ENCODE results near the gene TEDC2.

TEDC2 gene

DNA sequence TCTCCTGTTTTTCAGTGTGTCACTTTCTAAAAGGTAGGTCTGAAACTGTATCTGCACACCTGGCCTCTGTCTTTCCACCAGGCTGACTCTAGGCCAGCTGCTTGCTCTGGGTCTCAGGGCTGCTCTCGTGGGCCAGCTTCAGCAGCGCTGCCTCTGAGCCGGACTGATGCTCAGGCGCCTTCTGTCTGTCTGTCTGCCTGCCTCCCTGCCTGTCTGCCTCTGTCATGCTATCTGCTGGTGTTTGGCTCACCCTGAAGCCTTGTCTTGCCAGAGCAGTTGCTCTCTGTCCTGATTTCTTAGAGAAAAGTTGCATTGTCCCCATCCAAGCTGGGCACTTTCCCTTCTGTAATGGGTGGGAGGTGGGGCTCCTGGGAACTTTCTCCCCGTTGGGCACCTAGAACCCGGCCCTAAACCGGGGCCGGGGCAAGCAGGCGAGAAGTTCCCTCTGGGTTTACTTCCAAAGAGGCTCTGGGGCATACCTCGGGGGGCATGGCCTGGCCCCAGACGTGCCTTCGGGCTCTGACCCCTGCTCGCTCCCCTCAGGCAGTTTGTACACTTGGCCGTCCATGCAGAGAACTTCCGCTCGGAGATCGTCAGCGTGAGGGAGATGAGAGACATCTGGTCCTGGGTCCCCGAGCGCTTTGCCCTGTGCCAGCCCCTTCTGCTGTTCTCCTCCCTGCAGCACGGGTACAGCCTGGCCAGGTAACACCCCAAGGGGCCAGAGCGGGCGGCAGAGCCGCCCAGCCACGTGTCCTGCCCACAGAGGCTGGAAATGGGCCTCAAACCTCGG lies 38.0 kb downstream of the TEDC2 start:
- no peak for DNase-seq

DNA sequence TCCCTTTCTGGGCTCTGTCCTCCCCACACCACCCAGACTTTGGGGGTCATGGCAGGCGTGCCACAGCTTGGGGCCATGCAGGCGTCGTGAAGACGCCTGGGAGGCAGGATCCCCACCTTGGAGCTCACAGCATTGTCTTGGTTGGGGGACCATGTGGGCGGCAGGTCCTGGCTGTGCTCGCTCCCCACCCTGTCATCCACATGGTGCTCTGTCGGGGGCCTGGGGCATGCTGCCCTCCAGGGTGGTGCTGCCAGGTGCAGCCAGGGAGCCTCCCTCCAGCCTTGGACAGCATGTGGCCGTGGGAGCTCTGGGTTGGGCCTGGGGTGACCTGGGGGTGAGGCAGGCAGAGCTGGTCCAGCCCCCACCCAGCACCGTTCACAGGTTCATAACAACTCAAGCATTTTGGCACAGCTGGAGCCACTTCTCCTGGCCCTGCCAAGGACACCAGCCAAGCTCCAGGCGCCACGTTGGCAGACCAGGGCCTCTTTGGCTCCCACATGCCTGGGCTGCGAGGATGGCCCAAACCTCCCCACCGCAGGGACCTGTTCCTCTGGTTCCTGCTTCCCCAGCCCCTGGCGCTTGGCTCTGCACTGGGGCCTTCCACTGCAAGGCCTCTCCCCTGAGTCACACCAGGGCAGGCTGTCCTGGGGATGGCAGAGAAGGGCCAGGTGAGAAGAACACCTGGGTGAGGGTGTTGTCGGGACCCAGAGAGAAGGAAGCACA lies 38.8 kb downstream of the TEDC2 start:
- no peak for DNase-seq

DNA sequence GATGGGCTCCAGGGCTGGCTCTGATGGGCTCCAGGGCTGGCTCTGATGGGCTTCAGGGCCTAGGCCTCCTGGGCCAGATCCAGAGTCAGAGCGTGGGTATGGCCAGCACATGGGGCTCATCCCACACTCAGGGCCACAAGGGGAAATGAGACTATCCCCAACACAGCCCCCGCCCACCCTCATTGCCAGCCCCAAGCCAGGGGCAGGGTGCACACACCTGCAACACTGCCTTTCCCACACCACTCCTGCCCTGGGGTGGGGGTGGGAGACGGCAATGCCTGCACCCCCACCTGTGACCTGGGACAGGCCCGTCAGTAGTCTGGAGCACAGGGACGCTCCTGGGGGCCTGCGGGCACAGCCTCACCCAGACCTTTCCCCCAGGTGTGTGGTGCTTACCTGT lies 39.5 kb downstream of the TEDC2 start:
- DNase-seq = no peak

DNA sequence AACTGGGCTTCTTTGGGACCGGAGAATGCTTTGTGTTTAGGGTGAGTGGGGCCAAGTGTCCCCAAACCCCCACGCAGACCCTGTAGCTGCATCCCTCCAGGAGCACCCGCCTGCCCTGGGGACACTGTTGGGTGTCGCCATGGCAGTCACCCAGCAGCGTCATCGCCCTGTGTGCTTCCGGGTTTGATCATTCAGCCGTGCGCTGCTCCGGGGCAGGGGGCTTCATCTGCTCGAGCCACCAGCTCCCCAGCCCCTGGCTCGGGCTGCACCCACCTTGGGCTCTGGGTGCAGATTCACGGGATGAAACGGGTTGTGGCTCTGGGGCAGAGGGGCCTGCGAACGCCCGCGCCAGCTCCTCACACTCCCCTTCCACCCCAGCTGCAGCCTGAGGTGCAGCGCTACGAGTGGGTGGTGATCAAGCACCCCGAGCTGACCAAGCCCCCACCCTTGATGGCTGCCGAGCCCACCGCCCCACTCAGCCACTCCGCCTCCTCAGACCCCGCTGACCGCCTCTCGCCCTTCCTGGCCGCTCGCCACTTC lies 40.1 kb downstream of the TEDC2 start:
- DNase-seq = no peak

DNA sequence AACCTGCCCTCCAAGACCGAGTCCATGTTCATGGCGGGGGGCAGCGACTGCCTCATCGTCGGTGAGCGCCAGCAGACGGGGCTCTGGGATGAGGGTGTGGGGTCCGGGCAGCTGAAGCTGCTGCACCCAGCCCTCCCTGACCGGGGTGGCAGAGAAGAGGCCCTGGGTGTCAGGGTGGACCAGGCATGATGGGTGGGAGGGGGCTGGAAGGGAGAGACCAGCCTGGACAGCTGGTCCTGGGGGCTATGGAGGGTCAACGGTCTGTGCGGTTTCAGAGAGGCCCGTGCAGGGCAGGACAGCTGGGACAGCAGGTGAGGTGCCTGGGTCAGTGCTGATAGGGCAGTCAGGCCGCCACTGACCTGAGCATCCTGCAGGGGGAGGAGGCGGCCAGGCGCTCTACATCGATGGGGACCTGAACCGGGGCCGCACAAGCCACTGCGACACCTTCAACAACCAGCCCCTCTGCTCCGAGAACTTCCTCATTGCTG lies 40.6 kb downstream of the TEDC2 start:
- DNase-seq = no peak

DNA sequence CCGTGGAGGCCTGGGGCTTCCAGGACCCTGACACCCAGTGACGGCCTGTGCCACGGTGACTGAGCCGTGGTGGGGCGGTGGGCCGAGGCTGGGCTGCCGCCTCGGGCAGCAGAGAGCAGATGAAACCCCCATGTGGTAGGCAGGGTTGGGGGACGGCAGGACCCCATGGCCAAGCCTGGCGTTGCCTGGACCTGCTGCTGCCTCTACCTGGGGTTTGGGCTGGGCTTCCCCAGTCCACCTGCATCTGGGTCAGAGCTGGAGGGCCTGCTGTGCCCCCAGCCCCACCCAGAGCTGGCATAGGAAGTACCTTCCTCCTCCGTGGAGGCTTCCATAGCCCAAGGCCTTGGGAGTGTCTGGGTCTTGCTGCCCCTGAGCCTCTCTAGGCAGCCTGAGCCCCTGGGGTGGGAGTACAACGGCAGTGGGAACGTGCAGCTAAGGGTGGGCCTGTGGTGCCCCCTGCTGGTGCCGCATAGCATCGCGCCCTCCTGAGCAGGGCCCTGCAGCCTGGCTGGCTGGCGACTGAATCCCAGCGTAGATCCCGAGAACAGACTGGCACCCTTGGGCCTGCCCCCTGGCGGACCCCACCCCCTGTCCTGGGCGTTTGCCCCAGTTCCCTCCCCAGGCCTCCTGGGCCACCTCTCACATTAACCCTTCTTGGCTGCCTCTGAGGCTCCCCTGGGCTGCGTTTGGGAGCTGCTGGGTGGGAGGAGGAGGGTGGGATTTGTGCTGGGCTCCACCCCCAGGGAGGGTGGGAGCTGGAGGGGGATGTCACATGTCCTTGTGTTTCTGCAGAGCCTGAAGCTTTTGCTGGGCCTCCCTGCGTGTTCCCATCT lies 41.2 kb downstream of the TEDC2 start:
- peak; percentile 78 to 86 for DNase-seq

DNA sequence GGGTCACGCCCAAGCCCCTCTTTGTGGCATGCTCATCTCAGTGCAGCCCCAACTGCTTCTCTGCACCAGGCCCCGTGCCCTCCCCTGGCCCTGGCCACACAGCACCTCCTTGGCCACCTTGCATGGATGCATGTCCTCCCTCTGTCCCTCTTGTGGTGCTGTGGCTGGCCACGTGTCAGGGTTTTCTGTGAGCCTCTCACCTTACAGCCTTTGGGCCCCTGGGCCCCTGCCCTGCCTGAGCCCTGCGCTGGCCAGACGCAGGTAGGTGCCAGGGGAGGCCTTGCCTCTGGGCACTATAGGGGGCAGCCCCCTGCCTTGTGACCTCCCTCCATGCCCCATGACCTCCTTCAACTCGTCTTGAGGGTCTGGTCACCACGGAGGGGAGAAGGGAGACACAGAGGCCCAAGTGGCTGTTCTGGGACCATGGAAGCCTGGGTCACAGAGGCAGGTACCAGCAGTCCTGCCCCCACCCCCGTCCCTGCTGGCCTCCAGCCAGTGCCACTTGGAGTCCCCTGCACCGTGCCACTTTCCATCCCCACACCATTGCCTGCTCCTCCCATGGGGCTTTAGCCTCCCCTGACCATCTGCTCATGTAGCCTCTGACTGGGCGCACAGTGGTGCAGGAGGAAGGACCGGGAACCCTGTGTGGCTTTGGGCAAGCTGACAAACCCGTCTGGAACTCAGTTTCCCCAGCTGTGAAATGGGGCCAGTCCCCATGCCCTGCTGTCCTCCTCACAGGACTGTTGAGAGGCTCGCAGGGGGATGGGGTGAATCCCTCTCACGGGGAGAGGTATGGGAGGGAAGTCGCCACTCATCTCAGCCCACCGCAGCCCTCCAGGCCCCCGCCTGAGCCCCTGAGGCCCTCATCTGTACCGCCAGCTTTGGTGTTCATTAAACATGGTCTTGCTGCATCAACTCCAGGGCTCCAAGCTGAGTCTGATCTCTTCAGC lies 42.3 kb downstream of the TEDC2 start:
- no peak for DNase-seq

DNA sequence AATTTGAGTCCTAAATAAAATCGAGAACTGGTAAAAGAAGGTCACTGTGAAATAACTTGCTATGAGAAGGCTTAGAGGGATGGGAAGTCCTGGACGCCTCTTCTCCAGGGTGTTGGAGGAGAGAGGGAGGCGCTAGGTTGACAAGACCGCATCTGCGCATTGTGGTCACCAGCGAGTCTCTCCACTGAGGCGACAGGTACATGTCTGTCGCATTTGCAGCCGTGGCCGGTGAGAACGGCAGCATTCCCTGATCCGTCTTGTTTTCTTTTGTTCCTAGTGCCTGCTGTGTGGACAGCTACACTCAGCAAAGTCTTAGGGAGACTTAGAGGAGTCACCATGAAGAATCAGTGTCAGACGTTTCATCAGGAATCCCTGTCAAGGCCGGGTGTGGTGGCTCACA lies 45.8 kb downstream of the TEDC2 start:
- no peak for DNase-seq

DNA sequence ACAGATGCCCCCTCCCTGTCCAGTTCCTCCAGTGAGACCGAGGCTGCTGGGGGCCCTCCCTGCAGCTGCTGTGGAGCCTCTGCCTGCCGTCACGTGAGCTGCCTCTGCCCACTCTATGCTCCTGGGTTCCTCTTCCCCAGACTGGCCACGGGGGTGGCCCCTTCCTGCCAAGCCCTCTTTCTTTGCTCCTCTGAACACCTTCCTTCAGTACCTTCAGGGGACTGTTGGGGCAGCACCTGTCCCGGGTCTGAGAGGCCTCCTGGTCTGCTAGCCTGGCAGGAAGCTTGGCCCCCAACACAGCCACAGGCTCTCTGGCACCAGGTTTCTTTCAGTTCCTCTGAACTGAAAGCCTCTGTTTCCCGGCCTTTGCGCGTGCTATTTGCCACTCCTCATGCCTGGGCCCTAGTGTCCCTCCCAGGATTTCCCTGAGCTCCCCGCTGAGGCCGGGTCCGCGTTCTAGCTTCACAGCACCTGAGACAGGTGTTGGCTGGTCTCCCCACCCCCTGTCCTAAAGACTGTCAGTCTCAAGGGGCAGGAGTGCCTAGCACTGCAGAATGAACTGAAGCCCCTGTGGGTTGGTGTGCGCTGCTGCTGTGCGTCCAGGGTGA lies 47.2 kb downstream of the TEDC2 start:
- no peak for DNase-seq

DNA sequence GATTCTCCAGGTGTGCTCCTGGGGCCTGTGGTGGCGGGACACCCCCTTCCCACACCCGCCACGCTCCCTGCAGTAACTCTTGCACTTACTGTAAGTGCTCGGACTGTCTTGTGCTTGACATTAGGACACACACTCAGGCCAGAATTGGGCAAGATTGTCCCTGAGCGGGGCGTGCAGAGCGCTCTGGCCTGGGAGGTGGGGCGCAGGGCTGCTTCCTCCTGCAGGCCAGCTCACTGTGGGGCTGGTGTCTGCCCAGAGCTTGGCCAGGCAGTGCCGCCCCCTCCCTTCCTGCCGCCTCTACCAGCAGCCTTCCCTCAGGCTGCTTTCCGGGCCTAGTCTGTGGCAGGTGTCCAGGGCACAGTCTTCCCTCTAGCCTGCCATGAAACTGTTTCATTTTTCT lies 47.8 kb downstream of the TEDC2 start:
- DNase-seq = no peak

DNA sequence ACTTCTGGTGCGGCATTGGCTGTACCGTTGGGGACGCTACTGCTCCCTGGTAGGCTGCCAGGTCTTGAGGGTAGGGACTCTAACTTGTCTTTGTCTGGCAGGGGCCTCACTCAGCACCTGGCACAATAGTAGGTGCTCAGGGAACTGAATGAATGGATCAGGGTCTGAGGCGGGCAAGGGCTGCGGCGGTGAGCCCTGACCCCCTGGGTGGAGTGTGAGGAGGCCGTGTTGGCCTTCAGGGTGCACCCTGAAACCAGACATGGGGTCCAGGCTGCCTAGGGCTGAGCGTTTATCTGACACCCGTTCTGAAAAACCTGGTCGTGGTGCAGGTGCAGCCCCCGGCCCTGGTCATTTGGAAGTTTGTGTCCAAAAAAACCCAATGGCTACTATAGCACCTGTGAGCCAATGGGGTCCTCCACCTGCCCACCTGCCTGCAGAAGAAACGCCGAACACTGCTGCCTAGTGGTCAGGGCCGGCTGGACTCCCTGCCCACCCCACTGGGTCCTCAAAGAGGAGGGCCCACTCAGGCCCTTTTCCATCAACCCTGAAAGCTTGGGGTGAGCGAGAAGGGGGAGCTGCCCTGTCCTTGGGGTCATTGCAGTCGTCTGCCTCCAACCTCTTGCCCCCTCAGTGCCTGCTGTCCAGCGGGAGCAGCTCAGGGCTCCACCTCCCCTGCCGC lies 49.0 kb downstream of the TEDC2 start:
- DNase-seq = no peak

DNA sequence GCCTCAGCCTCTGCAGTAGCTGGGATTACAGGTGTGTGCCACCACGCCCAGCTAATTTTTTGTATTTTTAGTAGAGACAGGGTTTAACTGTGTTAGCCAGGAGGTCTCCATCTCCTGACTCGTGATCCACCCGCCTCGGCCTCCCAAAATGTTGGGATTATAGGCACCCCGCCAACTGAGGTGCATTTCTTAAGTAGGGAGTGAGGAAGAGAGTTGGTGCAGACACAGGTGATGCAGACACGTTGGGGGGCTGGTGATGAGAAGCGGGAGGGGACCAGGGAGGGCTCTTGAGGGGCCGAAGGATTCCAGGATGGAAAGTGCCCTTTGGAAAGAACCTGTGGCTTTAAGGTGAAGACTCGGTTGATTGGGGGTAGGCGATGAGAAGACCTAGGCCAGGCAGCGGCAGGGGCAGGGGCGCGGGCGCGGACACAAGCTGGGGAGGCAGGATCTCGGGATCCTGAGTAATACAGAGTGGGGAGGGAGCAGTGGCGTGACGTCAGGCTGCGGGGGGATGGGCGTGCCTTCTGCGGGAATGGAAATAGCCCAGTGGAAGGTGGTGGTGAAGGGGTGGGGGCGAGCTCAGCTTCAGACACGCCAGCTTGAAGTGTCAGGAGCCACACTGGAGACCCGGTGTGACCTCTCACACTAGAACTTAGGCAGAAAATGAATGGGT lies 51.4 kb downstream of the TEDC2 start:
- no peak for DNase-seq

DNA sequence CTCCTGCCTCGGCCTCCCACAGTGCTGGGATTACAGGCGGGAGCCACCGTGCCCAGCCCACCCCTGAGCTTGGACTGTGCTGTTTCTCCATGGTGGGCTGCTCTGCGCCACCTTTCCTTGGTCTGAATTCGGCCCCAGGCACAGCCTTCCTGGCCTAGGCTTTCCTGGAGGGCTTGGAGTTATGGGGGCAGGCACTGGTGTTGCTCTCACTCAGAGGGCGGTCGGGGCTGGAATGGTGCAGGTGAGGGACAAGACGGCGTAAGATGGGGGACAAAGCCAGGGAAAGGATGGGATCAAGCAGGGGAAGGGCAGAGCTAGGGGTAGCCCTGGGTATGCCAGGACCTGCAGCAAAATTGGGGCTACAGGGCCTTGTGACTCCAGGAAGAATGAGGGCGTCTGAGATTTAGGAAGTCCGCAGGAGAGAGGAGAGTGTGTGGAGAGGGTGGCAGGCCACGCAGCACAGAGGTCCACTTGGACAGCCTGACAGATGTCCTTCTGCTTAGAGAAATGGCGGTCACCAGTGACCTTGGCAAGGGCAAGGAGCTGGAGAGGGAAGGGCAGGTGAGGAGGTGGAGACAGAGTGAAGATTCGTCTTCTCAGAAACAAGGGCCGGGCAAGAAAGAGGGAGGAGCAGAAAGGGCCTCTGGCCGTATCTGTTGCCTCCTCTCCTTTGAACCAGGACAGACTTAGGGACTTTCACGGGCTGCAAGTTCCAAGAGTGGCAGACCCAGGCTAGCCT lies 52.3 kb downstream of the TEDC2 start:
- no peak for DNase-seq

DNA sequence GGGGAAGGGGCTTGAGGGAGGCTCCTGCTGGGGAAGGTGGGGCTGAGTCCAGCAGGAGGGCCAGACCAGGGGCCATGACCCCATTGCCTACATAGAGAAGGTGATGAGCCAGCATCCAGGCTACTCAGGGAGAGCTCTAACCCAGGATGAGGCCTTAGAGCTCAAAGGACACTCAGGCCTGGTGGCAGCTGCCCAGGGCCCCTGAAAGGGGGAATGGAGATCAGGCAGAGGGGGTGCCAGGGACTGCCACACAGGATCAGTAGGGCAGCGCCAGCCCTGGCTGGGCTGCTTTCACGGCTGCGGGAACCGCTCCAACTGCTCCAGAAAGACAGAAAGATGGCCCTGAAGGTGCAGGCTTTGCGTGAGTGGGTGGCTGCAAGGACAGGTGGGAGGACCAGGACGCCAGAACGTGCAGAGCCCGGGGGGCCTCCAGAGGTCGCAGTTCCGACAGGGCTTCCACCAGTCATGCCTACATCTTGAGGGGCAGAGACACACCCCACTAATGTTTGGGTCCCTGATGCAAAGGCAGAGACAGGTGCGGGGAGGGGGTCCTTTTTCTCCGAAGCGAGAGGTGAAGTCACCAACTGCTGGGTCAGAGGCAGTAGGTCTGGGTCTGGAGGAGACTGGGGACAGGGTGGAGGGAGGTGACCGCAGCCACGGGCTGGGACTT lies 53.0 kb downstream of the TEDC2 start:
- DNase-seq = no peak

DNA sequence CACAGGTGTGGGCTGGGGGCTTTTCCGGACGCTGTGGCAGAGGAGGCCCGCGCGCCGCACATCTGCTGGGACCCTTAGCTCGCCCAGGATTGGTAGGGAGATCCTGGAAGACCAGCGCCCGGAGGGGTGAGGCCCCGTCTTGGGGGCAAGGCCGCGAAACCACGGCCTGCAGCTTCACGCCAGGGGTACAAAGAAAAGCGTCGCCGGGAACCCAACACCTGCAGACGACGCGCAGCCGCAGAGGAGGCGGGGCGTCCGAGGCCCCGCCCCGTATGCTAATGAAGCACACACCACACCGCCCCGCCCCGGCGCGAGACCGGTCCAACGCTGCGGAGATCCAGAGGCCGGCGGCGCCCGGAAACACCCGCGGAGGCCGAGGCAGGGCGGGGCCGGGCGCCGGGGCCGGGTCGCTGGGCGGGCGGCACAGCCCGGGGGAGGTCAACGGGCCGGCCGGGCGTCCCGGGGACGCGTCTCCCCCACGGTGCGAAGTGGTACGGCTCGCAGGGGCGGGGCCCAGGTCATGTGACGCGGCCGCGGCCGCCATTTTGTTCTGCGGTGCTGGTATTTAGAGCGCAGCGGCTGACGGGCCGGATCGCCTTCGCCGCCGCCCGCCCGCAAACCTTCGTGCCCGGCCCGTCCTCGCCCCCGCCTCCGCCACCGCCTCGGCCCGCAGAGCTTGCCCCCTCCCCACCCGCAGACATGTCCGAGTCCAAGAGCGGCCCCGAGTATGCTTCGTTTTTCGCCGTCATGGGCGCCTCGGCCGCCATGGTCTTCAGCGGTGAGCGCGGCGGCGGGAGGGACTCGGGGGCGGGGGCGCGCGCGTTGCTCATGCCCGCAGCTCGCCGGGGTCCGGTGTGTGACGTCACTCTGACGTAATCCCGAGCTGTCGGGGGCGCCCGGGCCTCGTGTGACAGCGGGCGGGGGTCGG lies 53.8 kb downstream of the TEDC2 start, which contains the start of gene ATP6V0C:
Gene ATP6V0C, plus strand, starts transcription at position 548 of the 928 bp plus-strand sequence. Its CDS starts 152 bp downstream, at position 700.
- peak; percentile 87 to 89 for DNase-seq

Measured in stimulated activated CD4-positive, alpha-beta T cell treated with anti-CD3 and anti-CD28 coated beads, Interleukin-2, amount 100 ng/mL, for 48 hours (primary cell).